HUES64 (cell line): ENCODE measurements around the gene TMPO.

Source experiments
- H3K27ac ChIP-seq: 2 replicates; pipeline ENCODE4 v1.7.0; 2013; ENCODE audit warnings: low read depth, low read length, inconsistent platforms
- H3K27me3 ChIP-seq: 2 replicates; pipeline ENCODE4 v1.6.1; 2013; ENCODE audit warnings: mild to moderate bottlenecking, low read length; ENCODE audit not compliant: insufficient read depth
- H3K36me3 ChIP-seq: 2 replicates; pipeline ENCODE4 v1.6.1; 2013; ENCODE audit warnings: mild to moderate bottlenecking, low read length; ENCODE audit not compliant: insufficient read depth
- H3K4me1 ChIP-seq: 2 replicates; pipeline ENCODE4 v1.6.1; 2013; ENCODE audit warnings: mild to moderate bottlenecking, low read length, moderate library complexity; ENCODE audit not compliant: insufficient read depth
- H3K4me3 ChIP-seq: 2 replicates; pipeline ENCODE4 v1.5.1; 2013; ENCODE audit warnings: mild to moderate bottlenecking, low read length, moderate library complexity
- H3K9ac ChIP-seq: 2 replicates; pipeline ENCODE4 v1.6.1; 2013; ENCODE audit warnings: mild to moderate bottlenecking, low read depth, low read length
- H3K9me3 ChIP-seq: 2 replicates; pipeline ENCODE4 v1.6.1; 2013; ENCODE audit warnings: low read depth, low read length; ENCODE audit not compliant: insufficient read depth
- WGBS: fragments of 150-250, 120-280 bp; methylation state at CpG from one replicate; pipeline ENCODE4 v1.1.7; 2013; ENCODE audit warnings: missing lambda C conversion rate; 5-methylcytosine and 5-hydroxymethylcytosine counted together

Gene TMPO

GRCh38 chr12:98513379-98514322 lies 1.7 kb upstream of the TMPO start:
- Histone ChIP-seq H3K9me3 (no peaks in the 10 kb centered on the region), H3K27me3 (no peaks in the 10 kb centered on the region), H3K4me1 (peaks cover 21% of the 10 kb centered on the region), H3K4me3 (peak overlapping the region; percentile 84), H3K9ac (peak overlapping the region; percentile 99), H3K36me3 (peaks cover 14% of the 10 kb centered on the region), H3K27ac (peak overlapping the region; percentile 99)
- WGBS = 87% methylated on average over 8 of the region's 8 CpGs

DNA sequence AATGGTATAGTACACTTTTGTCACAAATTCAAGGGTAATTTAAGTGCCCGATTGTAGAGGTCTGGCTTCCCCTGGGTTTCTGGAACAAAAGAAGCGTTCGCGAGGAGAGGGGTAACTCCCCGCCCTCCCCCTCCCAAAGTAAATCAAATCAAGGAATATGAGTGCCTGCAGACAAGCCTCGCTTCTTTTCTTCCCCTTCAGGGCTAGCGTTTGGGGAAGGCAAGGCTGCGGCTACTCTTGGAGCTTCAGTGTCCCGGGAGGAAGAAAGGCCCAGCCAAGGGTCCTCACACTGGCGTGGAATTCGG lies 456 bp upstream of the TMPO start:
- peak overlapping the region; percentile 84 for H3K4me3 ChIP-seq
- 0% methylated on average over 11 of the region's 11 CpGs for WGBS
- peak overlapping the region; percentile 99 for H3K9ac ChIP-seq
- peaks cover 20% of the 10 kb centered on the region for H3K4me1 ChIP-seq
- H3K36me3 ChIP-seq = peaks cover 14% of the 10 kb centered on the region
- H3K27ac ChIP-seq = peak overlapping the region; percentile 99
- no peaks in the 10 kb centered on the region for H3K9me3 ChIP-seq
- H3K27me3 ChIP-seq = no peaks in the 10 kb centered on the region

GRCh38 chr12:98516111-98516873 lies 902 bp downstream of the TMPO start:
- H3K4me1 ChIP-seq = peaks cover 20% of the 10 kb centered on the region
- WGBS = under 1% methylated on average over 61 of the region's 64 CpGs

DNA sequence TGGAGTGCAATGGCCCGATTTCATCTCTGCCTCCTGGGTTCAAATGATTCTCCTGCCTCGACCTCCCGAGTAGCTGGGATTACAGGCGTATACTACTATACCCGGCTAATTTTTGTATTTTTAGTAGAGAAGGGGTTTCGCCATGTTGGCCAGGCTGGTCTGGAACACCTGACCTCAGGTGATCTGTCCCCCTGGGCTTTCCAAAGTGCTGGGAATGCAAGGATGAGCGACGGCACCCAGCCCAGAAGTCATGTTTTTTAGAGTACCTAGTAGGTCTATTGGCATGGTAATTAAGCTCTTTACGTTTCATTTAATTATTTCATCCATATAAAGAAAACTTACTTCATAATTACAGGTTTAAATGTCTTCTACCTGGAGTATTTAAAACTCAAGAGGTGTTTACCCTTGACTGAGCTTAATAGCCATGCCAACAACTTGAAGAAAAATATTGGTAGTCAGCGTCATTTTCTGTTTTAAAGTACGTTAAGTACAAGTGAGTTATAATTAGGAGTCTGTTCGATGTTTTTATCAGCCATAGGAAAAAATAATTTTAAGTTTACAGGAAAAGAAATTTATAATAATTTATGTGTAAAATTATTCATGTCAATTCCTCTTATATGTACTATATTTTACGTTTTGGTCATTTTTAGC lies 4.0 kb downstream of the TMPO start:
- Histone ChIP-seq H3K4me3 (peak overlapping the region; percentile 84), H3K9ac (no peak overlapping the region), H3K27ac (no peak overlapping the region), H3K4me1 (peaks cover 8% of the 10 kb centered on the region), H3K36me3 (peaks cover 26% of the 10 kb centered on the region), H3K27me3 (no peaks in the 10 kb centered on the region), H3K9me3 (no peaks in the 10 kb centered on the region)
- 86% methylated on average over 11 of the region's 13 CpGs for WGBS

More at GRCh38 chr12:98516111-98516873, 902 bp downstream of the TMPO start:
- Histone ChIP-seq H3K27ac (peak overlapping the region; percentile 99), H3K36me3 (peaks cover 14% of the 10 kb centered on the region), H3K27me3 (no peaks in the 10 kb centered on the region), H3K9me3 (no peaks in the 10 kb centered on the region), H3K9ac (peak overlapping the region; percentile 99), H3K4me3 (peak overlapping the region; percentile 84)

GRCh38 chr12:98530068-98530467 lies 14.7 kb downstream of the TMPO start:
- Histone ChIP-seq H3K9me3 (no peaks in the 10 kb centered on the region), H3K4me1 (no peaks in the 10 kb centered on the region), H3K27ac (no peak overlapping the region), H3K36me3 (peaks cover 97% of the 10 kb centered on the region), H3K4me3 (no peak overlapping the region), H3K9ac (no peak overlapping the region), H3K27me3 (no peaks in the 10 kb centered on the region)
- WGBS = 95% methylated on average over 1 of the region's 1 CpG

DNA sequence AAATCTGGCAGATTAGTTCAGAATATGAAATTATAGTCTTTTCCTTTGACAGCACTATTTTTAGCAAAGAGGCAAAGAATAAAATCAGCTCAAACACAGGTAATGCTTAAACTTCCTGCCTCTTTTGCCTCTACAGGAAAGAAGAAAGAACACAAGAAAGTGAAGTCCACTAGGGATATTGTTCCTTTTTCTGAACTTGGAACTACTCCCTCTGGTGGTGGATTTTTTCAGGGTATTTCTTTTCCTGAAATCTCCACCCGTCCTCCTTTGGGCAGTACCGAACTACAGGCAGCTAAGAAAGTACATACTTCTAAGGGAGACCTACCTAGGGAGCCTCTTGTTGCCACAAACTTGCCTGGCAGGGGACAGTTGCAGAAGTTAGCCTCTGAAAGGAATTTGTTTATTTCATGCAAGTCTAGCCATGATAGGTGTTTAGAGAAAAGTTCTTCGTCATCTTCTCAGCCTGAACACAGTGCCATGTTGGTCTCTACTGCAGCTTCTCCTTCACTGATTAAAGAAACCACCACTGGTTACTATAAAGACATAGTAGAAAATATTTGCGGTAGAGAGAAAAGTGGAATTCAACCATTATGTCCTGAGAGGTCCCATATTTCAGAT lies 17.4 kb downstream of the TMPO start:
- H3K4me3 ChIP-seq = no peak overlapping the region
- H3K27ac ChIP-seq = no peak overlapping the region
- peaks cover 99% of the 10 kb centered on the region for H3K36me3 ChIP-seq

DNA sequence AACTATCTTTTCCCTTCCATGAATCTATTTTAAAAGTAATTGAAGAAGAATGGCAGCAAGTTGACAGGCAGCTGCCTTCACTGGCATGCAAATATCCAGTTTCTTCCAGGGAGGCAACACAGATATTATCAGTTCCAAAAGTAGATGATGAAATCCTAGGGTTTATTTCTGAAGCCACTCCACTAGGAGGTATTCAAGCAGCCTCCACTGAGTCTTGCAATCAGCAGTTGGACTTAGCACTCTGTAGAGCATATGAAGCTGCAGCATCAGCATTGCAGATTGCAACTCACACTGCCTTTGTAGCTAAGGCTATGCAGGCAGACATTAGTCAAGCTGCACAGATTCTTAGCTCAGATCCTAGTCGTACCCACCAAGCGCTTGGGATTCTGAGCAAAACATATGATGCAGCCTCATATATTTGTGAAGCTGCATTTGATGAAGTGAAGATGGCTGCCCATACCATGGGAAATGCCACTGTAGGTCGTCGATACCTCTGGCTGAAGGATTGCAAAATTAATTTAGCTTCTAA lies 18.4 kb downstream of the TMPO start:
- H3K27ac ChIP-seq = no peak overlapping the region

More for the DNA sequence above, 17.4 kb downstream of the TMPO start:
- Histone ChIP-seq H3K9me3 (no peaks in the 10 kb centered on the region), H3K27me3 (no peaks in the 10 kb centered on the region), H3K4me1 (no peaks in the 10 kb centered on the region), H3K9ac (no peak overlapping the region)
- WGBS = 86% methylated on average over 4 of the region's 4 CpGs

GRCh38 chr12:98538031-98538430 lies 22.6 kb downstream of the TMPO start:
- no peaks in the 10 kb centered on the region for H3K27me3 ChIP-seq
- H3K4me1 ChIP-seq = no peaks in the 10 kb centered on the region
- H3K4me3 ChIP-seq = no peak overlapping the region
- no peaks in the 10 kb centered on the region for H3K9me3 ChIP-seq
- 92% methylated on average over 4 of the region's 4 CpGs for WGBS
- H3K36me3 ChIP-seq = peaks cover 95% of the 10 kb centered on the region
- H3K9ac ChIP-seq = no peak overlapping the region
- no peak overlapping the region for H3K27ac ChIP-seq

More for the DNA sequence above, 18.4 kb downstream of the TMPO start:
- H3K9ac ChIP-seq = no peak overlapping the region
- no peak overlapping the region for H3K4me3 ChIP-seq
- peaks cover 99% of the 10 kb centered on the region for H3K36me3 ChIP-seq
- WGBS = 95% methylated on average over 4 of the region's 4 CpGs
- H3K4me1 ChIP-seq = no peaks in the 10 kb centered on the region
- H3K9me3 ChIP-seq = no peaks in the 10 kb centered on the region
- H3K27me3 ChIP-seq = no peaks in the 10 kb centered on the region

- Histone ChIP-seq H3K9ac (no peak overlapping the region), H3K4me3 (no peak overlapping the region), H3K4me1 (no peaks in the 10 kb centered on the region), H3K36me3 (peaks cover 92% of the 10 kb centered on the region), H3K27ac (no peak overlapping the region), H3K9me3 (no peaks in the 10 kb centered on the region), H3K27me3 (no peaks in the 10 kb centered on the region)
Observed at GRCh38 chr12:98543701-98544100, 28.3 kb downstream of the TMPO start.

GRCh38 chr12:98544751-98545150 lies 29.4 kb downstream of the TMPO start:
- no peak overlapping the region for H3K27ac ChIP-seq
- no peaks in the 10 kb centered on the region for H3K27me3 ChIP-seq
- H3K9me3 ChIP-seq = no peaks in the 10 kb centered on the region
- WGBS = 93% methylated on average over 1 of the region's 1 CpG
- no peak overlapping the region for H3K4me3 ChIP-seq
- no peaks in the 10 kb centered on the region for H3K4me1 ChIP-seq
- H3K36me3 ChIP-seq = peaks cover 96% of the 10 kb centered on the region
- H3K9ac ChIP-seq = no peak overlapping the region
